ENCODE results near the gene STOX2.

- TF ChIP-seq POLR2A (IDR thresholded peaks at IDR 0.05; ENCODE audit: insufficient read depth in 1 of 2, low read depth in 2 of 2, low read length in 2 of 2) (no peak), CTCF (CRISPR knock-in tag; IDR thresholded peaks at IDR 0.05) (no peak), ZNF512 (CRISPR knock-in tag; IDR thresholded peaks at IDR 0.05) (no peak), ZKSCAN1 (IDR thresholded peaks at IDR 0.05; ENCODE audit: low read length) (no peak)
- TF ChIP-seq, protein P1, sequence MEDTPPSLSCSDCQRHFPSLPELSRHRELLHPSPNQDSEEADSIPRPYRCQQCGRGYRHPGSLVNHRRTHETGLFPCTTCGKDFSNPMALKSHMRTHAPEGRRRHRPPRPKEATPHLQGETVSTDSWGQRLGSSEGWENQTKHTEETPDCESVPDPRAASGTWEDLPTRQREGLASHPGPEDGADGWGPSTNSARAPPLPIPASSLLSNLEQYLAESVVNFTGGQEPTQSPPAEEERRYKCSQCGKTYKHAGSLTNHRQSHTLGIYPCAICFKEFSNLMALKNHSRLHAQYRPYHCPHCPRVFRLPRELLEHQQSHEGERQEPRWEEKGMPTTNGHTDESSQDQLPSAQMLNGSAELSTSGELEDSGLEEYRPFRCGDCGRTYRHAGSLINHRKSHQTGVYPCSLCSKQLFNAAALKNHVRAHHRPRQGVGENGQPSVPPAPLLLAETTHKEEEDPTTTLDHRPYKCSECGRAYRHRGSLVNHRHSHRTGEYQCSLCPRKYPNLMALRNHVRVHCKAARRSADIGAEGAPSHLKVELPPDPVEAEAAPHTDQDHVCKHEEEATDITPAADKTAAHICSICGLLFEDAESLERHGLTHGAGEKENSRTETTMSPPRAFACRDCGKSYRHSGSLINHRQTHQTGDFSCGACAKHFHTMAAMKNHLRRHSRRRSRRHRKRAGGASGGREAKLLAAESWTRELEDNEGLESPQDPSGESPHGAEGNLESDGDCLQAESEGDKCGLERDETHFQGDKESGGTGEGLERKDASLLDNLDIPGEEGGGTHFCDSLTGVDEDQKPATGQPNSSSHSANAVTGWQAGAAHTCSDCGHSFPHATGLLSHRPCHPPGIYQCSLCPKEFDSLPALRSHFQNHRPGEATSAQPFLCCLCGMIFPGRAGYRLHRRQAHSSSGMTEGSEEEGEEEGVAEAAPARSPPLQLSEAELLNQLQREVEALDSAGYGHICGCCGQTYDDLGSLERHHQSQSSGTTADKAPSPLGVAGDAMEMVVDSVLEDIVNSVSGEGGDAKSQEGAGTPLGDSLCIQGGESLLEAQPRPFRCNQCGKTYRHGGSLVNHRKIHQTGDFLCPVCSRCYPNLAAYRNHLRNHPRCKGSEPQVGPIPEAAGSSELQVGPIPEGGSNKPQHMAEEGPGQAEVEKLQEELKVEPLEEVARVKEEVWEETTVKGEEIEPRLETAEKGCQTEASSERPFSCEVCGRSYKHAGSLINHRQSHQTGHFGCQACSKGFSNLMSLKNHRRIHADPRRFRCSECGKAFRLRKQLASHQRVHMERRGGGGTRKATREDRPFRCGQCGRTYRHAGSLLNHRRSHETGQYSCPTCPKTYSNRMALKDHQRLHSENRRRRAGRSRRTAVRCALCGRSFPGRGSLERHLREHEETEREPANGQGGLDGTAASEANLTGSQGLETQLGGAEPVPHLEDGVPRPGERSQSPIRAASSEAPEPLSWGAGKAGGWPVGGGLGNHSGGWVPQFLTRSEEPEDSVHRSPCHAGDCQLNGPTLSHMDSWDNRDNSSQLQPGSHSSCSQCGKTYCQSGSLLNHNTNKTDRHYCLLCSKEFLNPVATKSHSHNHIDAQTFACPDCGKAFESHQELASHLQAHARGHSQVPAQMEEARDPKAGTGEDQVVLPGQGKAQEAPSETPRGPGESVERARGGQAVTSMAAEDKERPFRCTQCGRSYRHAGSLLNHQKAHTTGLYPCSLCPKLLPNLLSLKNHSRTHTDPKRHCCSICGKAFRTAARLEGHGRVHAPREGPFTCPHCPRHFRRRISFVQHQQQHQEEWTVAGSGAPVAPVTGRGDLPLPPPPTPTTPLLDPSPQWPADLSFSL (CRISPR knock-in tag; IDR thresholded peaks at IDR 0.05): no peak
Observed at GRCh38 chr4:183967266-183967665, 62.2 kb downstream of the STOX2 start.
